HEK293 (cell line): ENCODE results near the gene TNNC1.

Experiments used
- CTCF ChIA-PET: fragments of 350-600 bp; formaldehyde crosslinking; extraction: SDS; loops from one replicate; lab custom pipeline; 2021; ENCODE audit warnings: antibody characterized with exemption; lab: Yijun Ruan, JAX
- POLR2A ChIA-PET: fragments of 300-600 bp; formaldehyde crosslinking; extraction: SDS; loops from one replicate; lab custom pipeline; 2020; ENCODE audit warnings: antibody characterized with exemption, inconsistent platforms; lab: Yijun Ruan, JAX
- H3K27ac ChIP-seq: fragments of 200-500 bp; sonication (Bioruptor generic); 2 replicates; pipeline ENCODE4 v1.5.1; 2014; ENCODE audit warnings: low read depth, low read length, control low read depth, inconsistent platforms; ENCODE audit errors: extremely low read depth
- H3K36me3 ChIP-seq, 2 experiments: fragments of 200-500 bp in 1 of 2; sonication (Bioruptor generic) in 1 of 2; 1 replicate in 1 of 2; 2 replicates in 1 of 2; pipeline ENCODE4 v1.5.1; 2014 to 2017; ENCODE audit warnings: inconsistent platforms in 2 of 2, low read length in 2 of 2; ENCODE audit not compliant: control insufficient read depth in 2 of 2, insufficient read depth in 1 of 2
- H3K4me1 ChIP-seq: fragments of 200-500 bp; sonication (Bioruptor generic); 2 replicates; pipeline ENCODE4 v1.5.1; 2014; ENCODE audit warnings: mild to moderate bottlenecking, low read length, inconsistent platforms; ENCODE audit not compliant: control insufficient read depth, insufficient read depth
- H3K4me3 ChIP-seq: 2 replicates; pipeline ENCODE4 v1.5.1; 2011; ENCODE audit warnings: low read depth, mild to moderate bottlenecking, control low read depth, low read length, moderate library complexity
- H3K9me3 ChIP-seq: fragments of 200-500 bp; sonication (Bioruptor generic); 2 replicates; pipeline ENCODE4 v1.5.1; 2014; ENCODE audit warnings: low read depth, low read length, inconsistent platforms; ENCODE audit not compliant: control insufficient read depth, insufficient read depth
- SCRT2 ChIP-seq: fragments of 450-650 bp; formaldehyde crosslinking; IDR thresholded peaks from 2 replicates; pipeline ENCODE4 v1.5.1; 2016; ENCODE audit warnings: missing biosample characterization, missing genetic modification characterization
- TCF7L2 ChIP-seq: IDR thresholded peaks from 2 replicates; pipeline ENCODE4 v1.6.1; 2011; ENCODE audit warnings: low read depth, mild to moderate bottlenecking, inconsistent platforms, low read length, moderate library complexity, borderline replicate concordance
- ZBTB17 ChIP-seq: fragments of 450-650 bp; formaldehyde crosslinking; IDR thresholded peaks from 2 replicates; pipeline ENCODE4 v1.5.1; 2016; ENCODE audit warnings: missing biosample characterization, missing genetic modification characterization
- ZNF184 ChIP-seq: fragments of 450-650 bp; IDR thresholded peaks from 2 replicates; pipeline ENCODE4 v1.5.1; 2018; ENCODE audit warnings: missing biosample characterization, mild to moderate bottlenecking, missing genetic modification characterization
- ZNF423 ChIP-seq: fragments of 450-650 bp; formaldehyde crosslinking; IDR thresholded peaks from 2 replicates; pipeline ENCODE4 v1.5.1; 2016; ENCODE audit warnings: missing biosample characterization, missing genetic modification characterization
- ZNF548 ChIP-seq: fragments of 450-650 bp; formaldehyde crosslinking; IDR thresholded peaks from 2 replicates; pipeline ENCODE4 v1.5.1; 2016; ENCODE audit warnings: missing biosample characterization, missing genetic modification characterization
- ZNF585B ChIP-seq: fragments of 450-650 bp; formaldehyde crosslinking; IDR thresholded peaks from 2 replicates; pipeline ENCODE4 v1.5.1; 2016; ENCODE audit warnings: missing biosample characterization, missing genetic modification characterization
- ZNF654 ChIP-seq: fragments of 450-650 bp; formaldehyde crosslinking; IDR thresholded peaks from 2 replicates; pipeline ENCODE4 v1.5.1; 2016; ENCODE audit warnings: low read depth, missing biosample characterization, missing genetic modification characterization
- ZNF658 ChIP-seq: fragments of 450-650 bp; formaldehyde crosslinking; IDR thresholded peaks from 2 replicates; pipeline ENCODE4; 2016; ENCODE audit warnings: missing biosample characterization, missing genetic modification characterization
- ZNF660 ChIP-seq: fragments of 450-650 bp; IDR thresholded peaks from 2 replicates; pipeline ENCODE4 v1.5.1; 2018; ENCODE audit warnings: missing biosample characterization, mild to moderate bottlenecking, missing genetic modification characterization
- ZSCAN16 ChIP-seq: fragments of 450-650 bp; formaldehyde crosslinking; IDR thresholded peaks from 2 replicates; pipeline ENCODE4 v1.5.1; 2016; ENCODE audit warnings: missing biosample characterization, missing genetic modification characterization
- ZSCAN23 ChIP-seq: fragments of 450-650 bp; formaldehyde crosslinking; IDR thresholded peaks from 2 replicates; pipeline ENCODE4 v1.5.1; 2016; ENCODE audit warnings: missing biosample characterization, missing genetic modification characterization
- TF ChIP-seq, protein P1 (sequence below): fragments of 450-650 bp; formaldehyde crosslinking; IDR thresholded peaks from 2 replicates; pipeline ENCODE4 v1.5.1; 2016; ENCODE audit warnings: missing biosample characterization, missing genetic modification characterization
- TF ChIP-seq, protein P2 (sequence below): fragments of 450-650 bp; formaldehyde crosslinking; IDR thresholded peaks from 2 replicates; pipeline ENCODE4 v1.5.1; 2016; ENCODE audit warnings: missing biosample characterization, missing genetic modification characterization
- TF ChIP-seq, protein P3 (sequence below): fragments of 450-650 bp; IDR thresholded peaks from 2 replicates; pipeline ENCODE4 v1.5.1; 2018; ENCODE audit warnings: missing biosample characterization, missing genetic modification characterization
- TF ChIP-seq, protein P4 (sequence below): fragments of 450-650 bp; formaldehyde crosslinking; IDR thresholded peaks from 2 replicates; pipeline ENCODE4 v1.5.1; 2016; ENCODE audit warnings: missing biosample characterization, missing genetic modification characterization
- TF ChIP-seq, protein P5 (sequence below): fragments of 450-650 bp; IDR thresholded peaks from 2 replicates; pipeline ENCODE4 v1.5.1; 2018; ENCODE audit warnings: missing biosample characterization, mild to moderate bottlenecking, missing genetic modification characterization

Gene TNNC1

DNA sequence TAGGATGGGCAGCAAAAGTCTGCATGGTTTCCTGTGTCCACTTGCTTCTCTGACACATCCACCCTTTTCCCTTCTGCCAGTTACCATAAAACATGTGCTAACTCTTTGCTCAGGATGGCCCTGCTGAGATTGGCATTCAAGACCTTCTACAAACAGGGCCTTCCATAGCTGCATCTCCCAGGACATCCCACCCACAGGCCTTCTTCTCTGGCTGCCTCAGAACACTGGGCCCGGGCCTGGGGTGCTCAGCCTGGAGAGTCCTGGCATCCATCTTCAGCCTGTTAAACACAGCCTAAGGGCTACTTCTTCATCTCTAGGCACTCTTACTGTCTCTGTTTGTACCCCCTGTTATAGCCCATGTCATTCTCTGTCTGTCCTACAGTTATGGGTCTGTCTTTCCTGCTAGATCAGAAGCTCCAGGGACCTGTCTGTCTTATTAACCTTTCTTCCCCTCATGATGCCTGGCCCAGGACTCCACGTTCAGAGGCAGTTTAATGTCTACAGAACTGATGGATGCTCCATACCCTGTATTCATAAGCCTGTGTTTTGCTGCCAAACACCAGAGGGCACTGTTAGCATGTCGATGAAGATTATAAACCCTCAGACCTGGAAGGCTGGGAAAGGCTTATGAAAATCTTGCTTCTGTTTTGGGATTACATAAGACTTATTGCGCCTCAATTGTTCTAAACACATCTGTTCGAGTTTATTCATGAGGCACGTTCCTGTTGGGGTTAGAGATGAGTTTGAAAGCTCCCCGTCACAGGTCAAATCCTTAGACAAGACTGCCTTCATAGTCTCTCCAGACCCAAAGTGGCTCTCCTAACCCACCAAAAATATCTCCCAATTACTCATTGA lies 25.5 kb downstream of the TNNC1 start:
- H3K36me3 ChIP-seq = no peaks in the 10 kb centered on the region
- no peak overlapping the region for H3K27ac ChIP-seq
- POLR2A ChIA-PET = no interaction called here
- CTCF ChIA-PET = interaction anchor here (0.9 to 5.3 kb wide), 14 partner anchors 9 to 271 kb away, joined by 3 to 97 read pairs (median 4); partner anchors contain the start of gene SEMA3G
- no peaks in the 10 kb centered on the region for H3K4me1 ChIP-seq
- H3K4me3 ChIP-seq = no peak overlapping the region
- H3K9me3 ChIP-seq = no peaks in the 10 kb centered on the region
- no peak for TF ChIP-seq ZSCAN23 (tag by site-specific recombination)
- TF ChIP-seq, protein P1, sequence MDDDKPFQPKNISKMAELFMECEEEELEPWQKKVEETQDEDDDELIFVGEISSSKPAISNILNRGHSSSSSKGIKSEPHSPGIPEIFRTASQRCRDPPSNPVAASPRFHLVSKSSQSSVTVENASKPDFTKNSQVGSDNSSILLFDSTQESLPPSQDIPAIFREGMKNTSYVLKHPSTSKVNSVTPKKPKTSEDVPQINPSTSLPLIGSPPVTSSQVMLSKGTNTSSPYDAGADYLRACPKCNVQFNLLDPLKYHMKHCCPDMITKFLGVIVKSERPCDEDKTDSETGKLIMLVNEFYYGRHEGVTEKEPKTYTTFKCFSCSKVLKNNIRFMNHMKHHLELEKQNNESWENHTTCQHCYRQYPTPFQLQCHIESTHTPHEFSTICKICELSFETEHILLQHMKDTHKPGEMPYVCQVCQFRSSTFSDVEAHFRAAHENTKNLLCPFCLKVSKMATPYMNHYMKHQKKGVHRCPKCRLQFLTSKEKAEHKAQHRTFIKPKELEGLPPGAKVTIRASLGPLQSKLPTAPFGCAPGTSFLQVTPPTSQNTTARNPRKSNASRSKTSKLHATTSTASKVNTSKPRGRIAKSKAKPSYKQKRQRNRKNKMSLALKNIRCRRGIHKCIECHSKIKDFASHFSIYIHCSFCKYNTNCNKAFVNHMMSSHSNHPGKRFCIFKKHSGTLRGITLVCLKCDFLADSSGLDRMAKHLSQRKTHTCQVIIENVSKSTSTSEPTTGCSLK (tag by site-specific recombination) = no peak
- no peak for TF ChIP-seq ZNF585B (tag by site-specific recombination)
- TF ChIP-seq SCRT2 (tag by site-specific recombination) = no peak
- peak; percentile 50 for TF ChIP-seq ZBTB17 (tag by site-specific recombination)
- TF ChIP-seq, protein P2, sequence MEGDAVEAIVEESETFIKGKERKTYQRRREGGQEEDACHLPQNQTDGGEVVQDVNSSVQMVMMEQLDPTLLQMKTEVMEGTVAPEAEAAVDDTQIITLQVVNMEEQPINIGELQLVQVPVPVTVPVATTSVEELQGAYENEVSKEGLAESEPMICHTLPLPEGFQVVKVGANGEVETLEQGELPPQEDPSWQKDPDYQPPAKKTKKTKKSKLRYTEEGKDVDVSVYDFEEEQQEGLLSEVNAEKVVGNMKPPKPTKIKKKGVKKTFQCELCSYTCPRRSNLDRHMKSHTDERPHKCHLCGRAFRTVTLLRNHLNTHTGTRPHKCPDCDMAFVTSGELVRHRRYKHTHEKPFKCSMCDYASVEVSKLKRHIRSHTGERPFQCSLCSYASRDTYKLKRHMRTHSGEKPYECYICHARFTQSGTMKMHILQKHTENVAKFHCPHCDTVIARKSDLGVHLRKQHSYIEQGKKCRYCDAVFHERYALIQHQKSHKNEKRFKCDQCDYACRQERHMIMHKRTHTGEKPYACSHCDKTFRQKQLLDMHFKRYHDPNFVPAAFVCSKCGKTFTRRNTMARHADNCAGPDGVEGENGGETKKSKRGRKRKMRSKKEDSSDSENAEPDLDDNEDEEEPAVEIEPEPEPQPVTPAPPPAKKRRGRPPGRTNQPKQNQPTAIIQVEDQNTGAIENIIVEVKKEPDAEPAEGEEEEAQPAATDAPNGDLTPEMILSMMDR (tag by site-specific recombination) = peak; percentile 27; the same call in 1 of the 2 replicates
- TF ChIP-seq ZSCAN16 = no peak
- TF ChIP-seq, protein P3, sequence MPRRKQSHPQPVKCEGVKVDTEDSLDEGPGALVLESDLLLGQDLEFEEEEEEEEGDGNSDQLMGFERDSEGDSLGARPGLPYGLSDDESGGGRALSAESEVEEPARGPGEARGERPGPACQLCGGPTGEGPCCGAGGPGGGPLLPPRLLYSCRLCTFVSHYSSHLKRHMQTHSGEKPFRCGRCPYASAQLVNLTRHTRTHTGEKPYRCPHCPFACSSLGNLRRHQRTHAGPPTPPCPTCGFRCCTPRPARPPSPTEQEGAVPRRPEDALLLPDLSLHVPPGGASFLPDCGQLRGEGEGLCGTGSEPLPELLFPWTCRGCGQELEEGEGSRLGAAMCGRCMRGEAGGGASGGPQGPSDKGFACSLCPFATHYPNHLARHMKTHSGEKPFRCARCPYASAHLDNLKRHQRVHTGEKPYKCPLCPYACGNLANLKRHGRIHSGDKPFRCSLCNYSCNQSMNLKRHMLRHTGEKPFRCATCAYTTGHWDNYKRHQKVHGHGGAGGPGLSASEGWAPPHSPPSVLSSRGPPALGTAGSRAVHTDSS (tag by site-specific recombination) = no peak
- TF ChIP-seq, protein P4, sequence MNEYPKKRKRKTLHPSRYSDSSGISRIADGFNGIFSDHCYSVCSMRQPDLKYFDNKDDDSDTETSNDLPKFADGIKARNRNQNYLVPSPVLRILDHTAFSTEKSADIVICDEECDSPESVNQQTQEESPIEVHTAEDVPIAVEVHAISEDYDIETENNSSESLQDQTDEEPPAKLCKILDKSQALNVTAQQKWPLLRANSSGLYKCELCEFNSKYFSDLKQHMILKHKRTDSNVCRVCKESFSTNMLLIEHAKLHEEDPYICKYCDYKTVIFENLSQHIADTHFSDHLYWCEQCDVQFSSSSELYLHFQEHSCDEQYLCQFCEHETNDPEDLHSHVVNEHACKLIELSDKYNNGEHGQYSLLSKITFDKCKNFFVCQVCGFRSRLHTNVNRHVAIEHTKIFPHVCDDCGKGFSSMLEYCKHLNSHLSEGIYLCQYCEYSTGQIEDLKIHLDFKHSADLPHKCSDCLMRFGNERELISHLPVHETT (tag by site-specific recombination) = no peak
- no peak for TF ChIP-seq ZNF658 (tag by site-specific recombination)
- TF ChIP-seq TCF7L2 = no peak
- 0 out of 2 replicates have a peak, but pooled peaks have one; percentile 41 for TF ChIP-seq ZNF660 (tag by site-specific recombination)
- no peak for TF ChIP-seq ZNF184
- TF ChIP-seq ZNF654 (tag by site-specific recombination) = peak; percentile 63
- no peak for TF ChIP-seq ZNF423
- TF ChIP-seq, protein P5, sequence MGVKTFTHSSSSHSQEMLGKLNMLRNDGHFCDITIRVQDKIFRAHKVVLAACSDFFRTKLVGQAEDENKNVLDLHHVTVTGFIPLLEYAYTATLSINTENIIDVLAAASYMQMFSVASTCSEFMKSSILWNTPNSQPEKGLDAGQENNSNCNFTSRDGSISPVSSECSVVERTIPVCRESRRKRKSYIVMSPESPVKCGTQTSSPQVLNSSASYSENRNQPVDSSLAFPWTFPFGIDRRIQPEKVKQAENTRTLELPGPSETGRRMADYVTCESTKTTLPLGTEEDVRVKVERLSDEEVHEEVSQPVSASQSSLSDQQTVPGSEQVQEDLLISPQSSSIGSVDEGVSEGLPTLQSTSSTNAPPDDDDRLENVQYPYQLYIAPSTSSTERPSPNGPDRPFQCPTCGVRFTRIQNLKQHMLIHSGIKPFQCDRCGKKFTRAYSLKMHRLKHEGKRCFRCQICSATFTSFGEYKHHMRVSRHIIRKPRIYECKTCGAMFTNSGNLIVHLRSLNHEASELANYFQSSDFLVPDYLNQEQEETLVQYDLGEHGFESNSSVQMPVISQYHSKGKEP (tag by site-specific recombination) = no peak
- TF ChIP-seq ZNF548 = no peak
